ENCODE results near the gene IPO5. TPM values are rescaled to one million over a fixed set of nuclear protein-coding genes. Genes with fewer than 3 reads are reported as not detected.
"Not testable (repeated sequence)": the region's sequence is repeated elsewhere in the genome, so short reads cannot be mapped to it uniquely, and the experiment has no call there.

IPO5 gene
- total RNA-seq, 1 donor from 2014 or later, result 113 TPM

DNA sequence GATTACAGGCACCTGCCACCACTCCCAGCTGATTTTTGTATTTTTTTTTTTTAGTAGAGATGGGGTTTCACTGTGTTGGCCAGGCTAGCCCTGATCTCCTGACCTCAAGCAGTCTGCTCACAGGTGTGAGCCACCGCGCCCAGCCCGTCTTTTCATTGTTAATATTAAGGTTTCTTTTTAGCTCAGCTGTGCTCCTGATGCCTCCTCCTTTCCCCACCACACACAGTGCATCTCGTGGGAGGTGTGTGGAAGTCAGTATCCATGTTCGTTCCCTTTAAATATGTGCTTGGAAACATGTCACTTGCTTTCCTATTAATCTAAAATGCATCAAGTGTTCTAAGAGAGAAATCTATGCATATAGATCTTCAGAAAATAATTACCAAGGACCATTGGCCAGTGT, 53.5 kb downstream of the IPO5 start:
- no peak for DNase-seq (ENCODE audit: low spot score)

DNA sequence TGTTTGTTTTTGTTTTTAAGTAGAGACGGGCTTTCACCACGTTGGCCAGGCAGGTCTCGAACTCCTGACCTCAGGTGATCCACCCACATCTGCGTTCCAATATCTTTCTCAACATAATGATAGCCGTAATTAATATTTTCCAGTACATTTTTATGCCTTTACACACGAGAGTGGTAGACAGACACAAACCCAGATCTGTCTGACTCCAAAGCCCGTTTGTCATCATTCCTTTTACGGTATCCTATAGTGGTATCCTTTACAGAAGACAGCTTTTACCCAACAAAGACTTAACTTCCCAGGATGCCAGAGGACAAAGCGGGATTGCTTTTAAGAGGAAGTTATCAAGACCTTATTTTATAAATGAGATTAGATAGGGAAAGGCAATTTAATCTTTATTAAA, 59.8 kb downstream of the IPO5 start:
- DNase-seq (ENCODE audit: low spot score), result no peak

DNA sequence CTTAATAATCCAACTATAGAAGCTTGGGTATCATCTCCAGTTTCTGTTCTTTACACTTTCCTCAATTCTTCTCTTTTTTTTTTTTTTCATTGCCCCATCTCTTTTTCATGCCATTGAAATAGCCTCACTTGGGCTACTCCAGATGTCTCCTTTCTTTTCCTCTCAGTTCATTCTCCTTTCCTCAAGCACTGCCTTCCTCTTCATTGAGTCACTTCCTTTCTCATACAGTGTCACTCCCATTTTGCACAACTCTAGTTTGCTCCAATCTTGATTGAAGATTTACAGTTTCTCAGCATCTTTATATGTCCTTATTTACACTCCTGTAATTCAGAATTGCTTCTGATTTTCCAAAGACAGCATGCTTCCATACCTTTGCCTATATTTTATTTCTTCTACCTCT, 61.3 kb downstream of the IPO5 start:
- no peak for DNase-seq (ENCODE audit: low spot score)

- DNase-seq (ENCODE audit: low spot score), result no peak
Observed at GRCh38 chr13:98018293-98018692, 64.8 kb downstream of the IPO5 start.

DNA sequence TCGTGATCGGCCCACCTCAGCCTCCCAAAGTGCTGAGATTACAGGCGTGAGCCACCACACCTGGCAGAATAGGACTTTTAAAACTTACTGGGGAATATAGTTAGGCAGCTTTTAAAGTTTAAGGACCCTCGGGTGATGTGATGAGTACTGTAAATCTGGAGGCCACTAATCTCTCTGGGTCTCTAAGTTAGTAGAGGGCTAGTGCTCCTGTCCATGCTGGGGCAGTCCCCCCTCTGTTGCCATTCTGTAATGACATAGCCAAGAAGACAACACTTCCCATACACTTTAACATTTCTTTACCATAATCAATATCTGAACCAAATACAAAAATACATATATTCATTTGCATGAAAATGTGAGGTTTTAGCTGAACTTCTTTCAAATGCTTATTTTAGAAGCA, 65.7 kb downstream of the IPO5 start:
- no peak for DNase-seq (ENCODE audit: low spot score)

- no peak for DNase-seq (ENCODE audit: low spot score)
Observed at GRCh38 chr13:98020271-98020670, 66.8 kb downstream of the IPO5 start.

DNA sequence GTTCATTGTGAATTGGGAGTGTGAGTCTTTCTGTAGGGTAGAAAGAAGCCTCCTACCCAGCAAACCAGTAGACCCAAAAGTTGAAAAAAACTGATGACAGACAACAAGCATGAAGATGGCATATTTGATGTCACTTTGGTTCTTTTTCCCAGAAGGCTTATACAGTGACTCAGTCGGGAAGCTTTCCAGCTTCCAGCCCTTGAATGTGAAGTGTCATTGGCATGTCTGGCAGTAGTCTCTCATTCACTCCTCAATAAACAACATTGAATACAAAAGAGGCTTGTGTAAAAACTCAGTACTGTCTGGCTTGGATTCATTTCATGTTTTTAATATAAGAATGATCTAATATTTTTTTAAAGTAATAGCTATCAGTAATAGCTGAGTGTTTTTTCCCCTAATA, 68.7 kb downstream of the IPO5 start:
- DNase-seq (ENCODE audit: low spot score), result no peak

- no peak for DNase-seq (ENCODE audit: low spot score)
Observed at GRCh38 chr13:98025480-98026025, 72.1 kb downstream of the IPO5 start.

- no peak for DNase-seq (ENCODE audit: low spot score)
Observed at GRCh38 chr13:98026457-98026857, 73.0 kb downstream of the IPO5 start.

DNA sequence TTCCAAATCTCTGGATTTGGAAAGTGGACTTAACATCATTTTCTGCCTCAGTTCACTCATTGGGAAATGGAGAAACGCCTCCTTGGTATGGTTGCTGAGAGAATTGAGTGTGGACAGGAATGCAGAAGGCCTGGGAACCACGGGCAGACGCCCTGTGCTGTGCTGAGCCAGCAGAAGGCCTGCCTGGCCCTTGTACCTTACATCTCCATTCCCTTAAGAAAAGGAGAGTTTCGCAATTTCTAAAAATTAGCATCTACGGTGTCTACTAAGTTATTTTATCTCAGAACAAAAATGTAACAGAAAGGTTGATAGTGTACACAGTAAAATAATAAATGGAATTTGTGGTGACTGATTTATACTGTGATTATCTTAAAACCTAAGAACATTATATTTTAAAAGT, 78.7 kb downstream of the IPO5 start:
- no peak for DNase-seq (ENCODE audit: low spot score)

- DNase-seq (ENCODE audit: low spot score), result no peak
Observed at GRCh38 chr13:98033277-98034247, 80.1 kb downstream of the IPO5 start.

- no peak for DNase-seq (ENCODE audit: low spot score)
Observed at GRCh38 chr13:98035373-98035772, 81.9 kb downstream of the IPO5 start.

- DNase-seq (ENCODE audit: low spot score), result not testable (repeated sequence)
Observed at GRCh38 chr13:98036564-98037302, 83.3 kb downstream of the IPO5 start.

GRCh38 chr13:98039261-98039660, 85.8 kb downstream of the IPO5 start:
- DNase-seq (ENCODE audit: low spot score), result no peak

- DNase-seq (ENCODE audit: low spot score), result no peak
Observed at GRCh38 chr13:98039964-98040363, 86.5 kb downstream of the IPO5 start.

- DNase-seq (ENCODE audit: low spot score), result no peak
Observed at GRCh38 chr13:98041081-98041820, 87.8 kb downstream of the IPO5 start.

DNA sequence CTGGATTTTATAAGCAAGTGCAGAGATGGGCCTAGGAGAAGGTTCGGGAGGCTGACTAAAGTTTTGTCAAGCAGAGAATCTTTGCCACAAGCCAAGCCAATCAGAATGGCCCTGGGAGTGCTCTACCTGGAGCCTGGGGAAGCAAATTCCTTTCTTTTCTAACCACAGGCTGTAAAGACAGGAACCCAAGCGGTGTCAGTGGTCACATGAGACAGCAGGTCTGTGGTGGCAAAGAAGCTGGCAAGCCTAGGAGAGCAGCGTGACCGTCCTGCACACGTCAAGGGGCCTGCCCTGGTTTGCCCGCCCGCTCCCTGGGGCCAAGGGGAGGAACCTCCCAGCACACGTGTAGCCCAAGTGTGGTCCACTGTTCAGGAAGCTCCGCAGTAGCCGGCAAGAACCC, 90.8 kb downstream of the IPO5 start:
- no peak for DNase-seq (ENCODE audit: low spot score)

DNA sequence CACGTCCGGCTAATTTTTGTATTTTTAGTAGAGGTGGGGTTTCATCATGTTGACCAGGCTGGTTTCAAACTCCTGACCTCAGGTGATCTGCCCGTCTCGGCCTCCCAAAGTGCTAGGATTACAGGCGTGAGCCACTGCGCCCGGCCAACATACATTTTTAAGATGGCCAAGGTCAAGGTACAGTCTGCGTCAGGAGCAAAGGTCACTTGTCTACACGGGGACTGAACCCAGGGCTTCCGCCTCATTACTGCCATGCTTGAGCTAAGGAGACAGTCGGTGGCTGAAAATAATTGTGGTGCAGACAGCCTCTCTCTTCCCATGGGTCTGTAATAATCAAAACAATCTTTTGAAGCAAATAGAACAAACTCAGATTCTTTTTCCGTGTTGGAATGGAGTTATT, 94.3 kb downstream of the IPO5 start:
- DNase-seq (ENCODE audit: low spot score), result not testable (repeated sequence)

- no peak for DNase-seq (ENCODE audit: low spot score)
Observed at GRCh38 chr13:98048265-98048664, 94.8 kb downstream of the IPO5 start.

DNA sequence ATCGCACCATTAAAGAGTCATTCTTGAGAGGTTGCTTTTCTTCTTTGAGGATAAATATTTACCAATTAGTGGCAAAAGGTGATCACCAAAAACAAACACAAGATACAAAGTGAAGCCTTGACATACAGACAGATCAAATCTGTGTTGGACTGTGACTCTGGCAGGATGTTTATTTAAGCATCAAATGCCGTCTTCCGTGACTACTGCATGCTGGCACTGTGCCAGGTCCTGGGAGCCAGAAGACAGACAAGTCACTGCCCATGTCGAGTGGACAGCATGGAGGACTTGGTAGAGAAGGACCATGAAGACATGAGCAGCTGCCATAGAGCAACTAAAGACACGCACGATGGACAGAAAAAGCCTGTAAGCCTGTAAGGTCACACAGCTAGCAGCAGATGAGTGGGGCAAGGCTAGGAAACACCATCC, 96.6 kb downstream of the IPO5 start:
- DNase-seq (ENCODE audit: low spot score), result no peak

- DNase-seq (ENCODE audit: low spot score), result no peak
Observed at GRCh38 chr13:98052412-98052811, 98.9 kb downstream of the IPO5 start.

Data from mesenteric fat pad (tissue), 1 donor.